DMS53 treated with DMSO at 0.1 percent for 48 hours (cell line): Measurements from ENCODE around the gene HACD4.
"Not testable (repeated sequence)": the region's sequence is repeated elsewhere in the genome, so short reads cannot be mapped to it uniquely, and the experiment has no call there.

ENCODE experiments used
- DNase-seq: peaks from one replicate; lab custom pipeline; 2025; ENCODE audit not compliant: unreplicated experiment; lab: John Stamatoyannopoulos, UW

The HACD4 gene

GRCh38 chr9:21016701-21017491, 14.5 kb downstream of the HACD4 start:
- DNase-seq: no peak

- DNase-seq: no peak
These were observed 15.4 kb downstream of the HACD4 start for GRCh38 chr9:21015995-21016394.

DNA sequence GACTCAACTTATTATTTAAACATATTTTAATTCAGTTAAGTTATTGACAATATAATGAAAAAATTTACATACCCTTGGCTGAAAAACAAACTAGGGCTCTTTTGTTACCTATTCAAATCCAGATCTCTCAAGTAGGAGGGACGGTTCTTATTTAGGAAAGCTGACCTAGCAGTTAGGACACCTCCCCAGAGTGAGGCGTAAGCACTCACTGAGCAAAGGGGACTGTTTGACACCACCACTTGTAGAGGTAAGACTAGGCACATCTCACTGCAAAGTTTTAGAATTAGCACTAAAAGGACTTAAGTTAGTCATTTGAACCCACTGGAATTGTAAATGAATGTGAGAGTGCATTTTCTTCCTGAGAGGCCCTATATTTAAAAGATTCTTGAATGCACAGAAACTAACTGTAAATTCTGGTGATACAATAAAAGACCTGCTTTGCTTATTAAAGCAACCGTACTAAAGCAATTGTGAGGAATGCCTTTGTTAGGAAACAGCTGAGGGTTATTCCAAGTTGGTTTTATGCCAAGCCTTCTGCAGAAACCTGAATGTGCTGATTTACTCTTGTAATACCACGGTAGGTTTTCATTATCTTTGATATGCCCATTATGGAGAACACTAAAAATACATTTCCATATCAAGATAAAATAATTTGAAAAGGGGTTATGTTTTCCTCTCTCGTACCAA, 16.2 kb downstream of the HACD4 start:
- DNase-seq: no peak

DNA sequence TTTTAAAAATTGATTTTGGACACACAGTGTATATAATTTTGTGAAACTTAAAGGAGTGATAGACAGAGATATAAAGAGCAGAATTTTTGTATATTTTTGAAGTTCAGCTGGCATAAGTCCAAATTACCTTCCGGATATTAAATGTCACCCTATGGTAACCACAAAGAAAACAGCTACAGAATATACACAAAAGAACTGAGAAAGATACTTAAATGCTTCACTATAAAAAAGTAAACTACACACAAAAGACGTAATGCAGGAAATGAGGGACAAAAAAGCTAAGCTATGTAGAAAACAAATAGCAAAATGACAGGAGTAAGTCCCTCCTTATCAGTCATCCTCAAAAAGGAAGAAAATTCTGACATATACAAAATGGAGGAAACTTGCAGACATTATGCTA, 29.4 kb downstream of the HACD4 start:
- DNase-seq: no peak

DNA sequence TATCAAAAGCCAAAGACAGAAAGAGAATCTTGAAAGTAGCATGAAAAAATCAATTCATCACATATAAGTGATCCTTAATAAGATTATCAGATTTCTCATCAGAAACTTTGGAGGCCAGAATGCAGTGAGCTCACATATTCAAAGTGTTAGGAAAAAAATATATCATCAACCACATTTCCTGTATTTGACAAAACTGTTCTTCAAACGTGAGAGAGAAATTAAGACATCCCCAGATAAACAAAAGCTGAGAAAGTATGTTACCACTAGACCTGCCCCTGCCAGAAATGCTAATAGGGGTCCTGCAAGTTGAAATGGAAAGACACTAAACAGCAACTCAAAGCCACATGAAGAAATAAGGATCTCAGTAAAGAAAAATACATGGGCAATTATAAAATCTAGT, 29.9 kb downstream of the HACD4 start:
- DNase-seq: no peak

DNA sequence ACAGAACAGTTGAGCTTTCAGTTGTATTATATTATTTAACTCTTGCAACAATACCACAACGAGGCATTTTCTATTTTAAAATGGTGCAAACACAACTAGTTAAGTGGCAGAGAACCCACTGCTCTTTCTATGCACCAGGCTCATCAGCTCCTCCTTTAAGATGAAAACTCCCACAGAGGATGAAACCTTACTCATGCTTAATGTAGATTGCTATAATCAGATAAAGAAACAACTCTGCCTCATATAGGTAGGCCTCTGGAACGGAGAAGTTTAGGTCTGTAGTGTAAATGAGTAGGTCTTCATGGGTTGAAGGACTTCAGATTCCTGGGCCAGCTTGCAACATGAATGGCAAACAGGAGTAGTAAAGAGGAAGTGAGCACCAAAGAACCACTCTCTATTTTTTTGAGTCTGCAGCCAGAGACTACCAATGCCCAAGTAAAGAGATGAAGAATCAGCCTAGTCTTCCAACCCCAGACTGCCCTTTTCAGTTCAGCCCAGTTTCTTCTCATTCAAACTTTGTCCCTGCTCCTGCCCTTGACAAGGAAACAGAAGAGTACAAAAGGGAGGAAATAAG, 33.9 kb downstream of the HACD4 start:
- no peak for DNase-seq

GRCh38 chr9:20996809-20997208, 34.6 kb downstream of the HACD4 start:
- DNase-seq: no peak

GRCh38 chr9:20995616-20996015, 35.8 kb downstream of the HACD4 start:
- no peak for DNase-seq

DNA sequence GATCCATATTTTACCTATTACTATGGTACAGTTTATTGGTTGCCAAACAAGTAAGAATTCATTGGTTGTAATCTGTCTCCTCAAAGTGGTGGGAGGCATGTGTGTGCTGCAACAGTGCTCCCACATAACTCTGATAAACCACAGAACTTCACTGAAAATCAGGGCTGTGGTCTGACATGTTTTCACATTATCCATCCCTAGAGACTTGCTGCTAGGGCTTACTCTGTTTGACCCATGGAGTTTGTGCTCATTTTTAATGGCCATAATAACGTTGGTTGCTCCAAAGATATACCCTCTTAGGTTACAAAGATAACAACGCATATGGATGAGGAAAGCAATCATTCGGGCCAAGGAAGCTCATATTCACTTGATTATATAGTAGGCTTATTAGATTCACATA, 37.0 kb downstream of the HACD4 start:
- DNase-seq: no peak

GRCh38 chr9:20990867-20991266, 40.6 kb downstream of the HACD4 start:
- no peak for DNase-seq

DNA sequence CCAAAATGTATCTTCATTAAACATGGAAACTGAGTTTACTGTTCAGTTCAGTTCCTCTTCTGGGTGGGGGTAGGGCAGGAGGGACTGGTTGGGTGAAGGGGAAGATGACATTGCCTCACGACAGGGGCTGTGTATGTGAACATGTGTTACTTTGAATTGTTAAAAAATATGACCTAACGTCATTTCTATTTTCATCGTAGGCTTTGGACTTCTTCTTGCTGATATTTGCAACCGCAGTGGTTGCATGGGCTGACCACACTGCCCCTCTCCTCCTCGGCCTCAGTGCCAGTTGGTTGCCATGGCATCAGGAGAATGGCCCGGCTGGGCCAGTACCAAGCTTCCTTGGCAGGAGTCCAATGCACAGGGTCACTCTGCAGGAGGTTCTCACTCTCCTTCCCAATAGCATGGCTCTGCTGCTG, 41.5 kb downstream of the HACD4 start:
- DNase-seq: no peak

- DNase-seq: no peak
These were observed 42.6 kb downstream of the HACD4 start for GRCh38 chr9:20988671-20989315.

GRCh38 chr9:20988061-20988460, 43.4 kb downstream of the HACD4 start:
- no peak for DNase-seq

GRCh38 chr9:20987521-20987920, 43.9 kb downstream of the HACD4 start:
- DNase-seq: no peak

GRCh38 chr9:20985851-20986600, 45.4 kb downstream of the HACD4 start:
- DNase-seq: no peak

GRCh38 chr9:20984506-20984905, 46.9 kb downstream of the HACD4 start:
- no peak for DNase-seq

DNA sequence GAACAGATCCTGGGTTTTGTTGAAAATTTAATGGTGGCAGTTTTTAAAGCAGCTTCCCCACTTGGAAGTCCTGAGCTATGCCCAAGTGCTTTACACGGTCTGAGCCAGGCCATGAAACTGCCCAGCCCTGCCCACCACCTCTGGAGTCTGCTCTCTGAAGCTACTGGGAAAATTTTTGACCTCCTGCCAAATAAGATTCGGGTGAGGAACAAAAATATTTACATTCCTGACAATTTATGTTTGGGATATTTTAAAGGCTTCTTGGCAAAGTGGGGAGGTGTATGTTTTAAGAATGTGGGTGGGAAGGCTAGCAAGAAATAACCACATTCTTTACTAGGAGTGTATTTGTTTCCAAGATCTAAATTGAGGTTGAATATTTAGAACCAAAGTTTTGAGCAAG, 50.0 kb downstream of the HACD4 start:
- DNase-seq: no peak

GRCh38 chr9:20980832-20981455, 50.5 kb downstream of the HACD4 start:
- no peak for DNase-seq

GRCh38 chr9:20978249-20978648, 53.2 kb downstream of the HACD4 start:
- DNase-seq: no peak

DNA sequence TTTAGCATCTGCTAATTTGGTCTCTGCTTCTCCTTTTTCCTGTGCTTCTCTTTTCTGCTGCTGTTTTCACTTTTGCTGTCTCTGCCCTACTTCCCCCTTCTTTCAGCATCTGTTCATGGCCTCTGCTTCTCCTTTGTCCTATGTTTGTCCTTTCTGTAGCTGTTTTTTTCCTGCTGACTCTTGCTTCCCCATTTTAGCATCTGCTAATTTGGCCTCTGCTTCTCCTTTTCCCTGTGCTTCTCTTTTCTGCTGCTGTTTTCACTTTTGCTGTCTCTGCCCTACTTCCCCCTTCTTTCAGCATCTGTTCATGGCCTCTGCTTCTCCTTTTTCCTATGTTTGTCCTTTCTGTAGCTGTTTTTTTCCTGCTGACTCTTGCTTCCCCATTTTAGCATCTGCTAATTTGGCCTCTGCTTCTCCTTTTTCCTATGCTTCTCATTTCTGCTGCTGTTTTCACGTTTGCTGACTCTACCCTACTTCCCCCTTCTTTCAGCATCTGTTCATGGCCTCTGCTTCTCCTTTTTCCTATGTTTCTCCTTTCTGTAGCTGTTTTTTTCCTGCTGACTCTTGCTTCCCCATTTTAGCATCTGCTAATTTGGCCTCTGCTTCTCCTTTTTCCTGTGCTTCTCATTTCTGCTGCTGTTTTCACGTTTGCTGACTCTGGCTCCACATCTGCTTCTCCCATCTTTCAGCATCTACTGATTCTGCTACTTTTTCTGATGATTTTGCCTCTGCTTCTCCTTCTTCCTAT, 57.1 kb downstream of the HACD4 start:
- DNase-seq: not testable (repeated sequence)
